ENCODE measurements around the gene TMEM258. TPM values are rescaled to one million over a fixed set of nuclear protein-coding genes. Genes with fewer than 3 reads are reported as not detected.

Gene TMEM258
- total RNA-seq, 4 donors from 2014 or later = 8.2 to 34.7 (median 23.7) TPM

DNA sequence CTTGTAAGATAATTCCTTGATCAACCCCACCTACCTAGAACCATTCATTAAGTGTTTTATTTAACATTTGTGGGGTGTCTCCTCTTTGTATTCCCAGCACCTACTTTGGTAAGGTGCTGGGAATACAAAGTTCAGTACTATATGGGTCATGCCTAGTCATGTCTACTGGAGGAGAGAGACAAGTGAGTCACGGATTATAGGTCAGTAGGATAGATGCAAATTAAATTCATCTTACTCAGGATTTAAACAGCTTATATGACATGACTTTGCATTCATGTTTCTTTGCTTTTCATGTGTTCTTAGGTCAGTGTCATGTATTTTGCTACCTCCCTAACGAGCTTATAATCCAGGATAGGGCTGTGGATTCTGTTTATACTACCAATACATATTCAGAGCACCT lies 27.8 kb upstream of the TMEM258 start:
- Histone ChIP-seq H3K27ac (no peak overlapping the region), H3K27me3 (peaks cover 28% of the 10 kb centered on the region), H3K36me3 (no peaks in the 10 kb centered on the region), H3K4me1 (peaks cover 0 to 22% (median 17%) of the 10 kb centered on the region in 4 donors), H3K4me3 (no peak overlapping the region), H3K9me3 (no peaks in the 10 kb centered on the region)
- TF ChIP-seq EP300 (IDR thresholded peaks at IDR 0.05; ENCODE audit: low read depth) = no peak
- in situ Hi-C loops (cut with MboI; ENCODE audit: low pct_ligation_motif_present in 1 of 4, low pct_unique_long_range_greater_than_20kb in 1 of 4, low sequenced_read_pairs in 3 of 4) (no loop called here), intact Hi-C loops (cut with DNase I; ENCODE audit: low total_unique reads) (no loop called here)
- no peak for DNase-seq
- 34 to 45% methylated on average over 2 of the region's 2 CpGs for WGBS, 2 donors (ENCODE audit: low coverage in 1 of 2)

DNA sequence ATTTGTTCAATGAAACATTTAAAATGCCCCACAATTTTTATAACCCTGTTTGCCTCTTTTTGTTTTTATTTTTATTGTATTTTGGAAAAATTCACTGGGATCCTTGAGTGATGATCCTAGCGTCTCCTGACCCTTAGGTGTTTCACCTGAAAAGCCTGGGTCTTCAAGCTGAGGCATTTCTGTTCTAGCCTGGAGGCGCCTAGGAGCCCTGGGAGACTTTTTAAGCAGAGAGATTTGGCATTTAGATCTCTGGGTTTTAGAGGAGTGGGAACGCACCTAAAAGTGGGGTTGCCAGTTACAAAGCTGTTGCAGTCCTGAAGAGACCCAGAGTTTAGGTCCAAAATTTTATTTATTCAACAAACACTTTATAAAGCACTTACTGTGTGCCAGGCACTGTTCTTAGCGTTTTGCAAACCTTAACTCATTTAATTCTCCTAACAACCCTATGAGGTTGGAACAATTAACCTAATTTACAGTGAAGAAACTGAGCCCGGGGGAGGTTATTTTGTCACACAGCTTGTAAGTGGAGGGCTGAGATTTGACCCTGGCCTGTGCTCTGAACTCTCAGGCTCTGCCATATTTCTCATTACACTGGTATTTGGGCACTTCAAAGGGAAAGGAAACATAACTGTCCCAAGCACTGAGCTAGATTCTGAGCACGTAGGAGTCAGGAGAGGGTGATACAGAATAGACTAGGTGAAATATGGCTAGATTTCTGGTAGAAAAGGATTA lies 25.2 kb upstream of the TMEM258 start:
- H3K36me3 ChIP-seq = no peaks in the 10 kb centered on the region
- H3K4me1 ChIP-seq = peaks cover 0 to 34% (median 22%) of the 10 kb centered on the region in 4 donors
- H3K4me3 ChIP-seq = peak overlapping the region in 1 of 4 donors; percentile 58
- intact Hi-C loops (cut with DNase I; ENCODE audit: low total_unique reads) (no loop called here), in situ Hi-C loops (cut with MboI; ENCODE audit: low pct_ligation_motif_present in 1 of 4, low pct_unique_long_range_greater_than_20kb in 1 of 4, low sequenced_read_pairs in 3 of 4) (no loop called here)
- TF ChIP-seq POLR2AphosphoS5 (IDR thresholded peaks at IDR 0.05) (no peak), POLR2A (IDR thresholded peaks at IDR 0.05) (no peak)
- WGBS, 2 donors (ENCODE audit: low coverage in 1 of 2) = 59 to 66% methylated on average over 5 to 6 of the region's 6 CpGs
- peaks cover 28% of the 10 kb centered on the region for H3K27me3 ChIP-seq
- H3K9me3 ChIP-seq = no peaks in the 10 kb centered on the region
- no peak for DNase-seq
- peak overlapping the region; percentile 86 to 96 (median 89) for H3K27ac ChIP-seq

DNA sequence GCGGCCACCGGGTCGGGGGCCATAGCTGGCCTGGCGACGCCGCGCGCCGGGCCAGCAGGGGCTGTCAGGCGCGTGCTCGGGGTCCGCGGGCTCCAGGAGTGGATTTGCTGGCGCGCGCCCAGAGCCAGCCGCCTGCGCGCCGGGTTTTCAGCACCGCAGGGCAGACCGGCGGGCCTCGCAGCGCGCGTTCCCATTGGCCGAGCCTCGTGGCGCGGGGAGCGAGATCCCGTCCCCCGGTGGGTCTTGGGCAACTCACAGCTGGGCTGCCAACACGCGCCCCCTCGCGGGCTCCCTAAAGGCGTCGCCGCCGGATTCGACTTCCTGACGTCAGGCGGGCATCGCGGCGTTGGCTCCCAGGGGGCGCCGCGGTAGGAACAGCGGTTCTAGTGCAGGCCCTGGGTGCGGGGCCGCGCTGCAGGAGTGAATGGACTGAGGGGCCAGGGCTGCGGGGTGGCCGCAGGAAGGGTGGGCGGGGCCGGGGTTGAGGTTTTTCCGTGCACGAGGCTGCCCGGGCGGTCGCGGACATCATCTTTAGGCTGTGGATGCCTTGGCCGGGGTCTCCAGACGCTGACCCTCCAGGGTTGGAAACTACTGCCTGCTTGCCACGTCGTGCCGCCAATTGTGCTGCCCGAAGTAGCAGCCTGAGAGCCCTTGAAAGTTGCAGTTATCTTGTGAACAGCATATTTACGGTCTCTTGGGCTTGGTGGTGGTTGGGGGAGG lies 24.5 kb upstream of the TMEM258 start, which contains the start of gene FADS1:
TSS of gene FADS1 (minus strand) at position 268 of the 720 bp plus-strand sequence. CDS start at position 194, 74 bp downstream.
- peak within 1 kb of the TSS; percentile 86 to 96 (median 89) for H3K27ac ChIP-seq
- DNase-seq = peak; percentile 83
- 3% methylated on average over 50 of the region's 73 CpGs; no CpG with 5 or more reads in 1 of the 2 donors for WGBS, 2 donors (ENCODE audit: low coverage in 1 of 2)
- in situ Hi-C loops (cut with MboI; ENCODE audit: low pct_ligation_motif_present in 1 of 4, low pct_unique_long_range_greater_than_20kb in 1 of 4, low sequenced_read_pairs in 3 of 4) (no loop called here), intact Hi-C loops (cut with DNase I; ENCODE audit: low total_unique reads) (no loop called here)
- peaks cover 28% of the 10 kb centered on the region for H3K27me3 ChIP-seq
- no peaks in the 10 kb centered on the region for H3K9me3 ChIP-seq
- H3K36me3 ChIP-seq = peaks cover 0 to 5% (median 0%) of the 10 kb centered on the region in 4 donors
- peaks cover 0 to 34% (median 22%) of the 10 kb centered on the region in 4 donors for H3K4me1 ChIP-seq
- TF ChIP-seq POLR2A (IDR thresholded peaks at IDR 0.05) (peak; percentile 14), EP300 (IDR thresholded peaks at IDR 0.05; ENCODE audit: low read depth) (no peak), POLR2AphosphoS5 (IDR thresholded peaks at IDR 0.05) (peak in 2 of 3 donors; percentile 23 to 54)
- TF ChIP-seq, protein P1, sequence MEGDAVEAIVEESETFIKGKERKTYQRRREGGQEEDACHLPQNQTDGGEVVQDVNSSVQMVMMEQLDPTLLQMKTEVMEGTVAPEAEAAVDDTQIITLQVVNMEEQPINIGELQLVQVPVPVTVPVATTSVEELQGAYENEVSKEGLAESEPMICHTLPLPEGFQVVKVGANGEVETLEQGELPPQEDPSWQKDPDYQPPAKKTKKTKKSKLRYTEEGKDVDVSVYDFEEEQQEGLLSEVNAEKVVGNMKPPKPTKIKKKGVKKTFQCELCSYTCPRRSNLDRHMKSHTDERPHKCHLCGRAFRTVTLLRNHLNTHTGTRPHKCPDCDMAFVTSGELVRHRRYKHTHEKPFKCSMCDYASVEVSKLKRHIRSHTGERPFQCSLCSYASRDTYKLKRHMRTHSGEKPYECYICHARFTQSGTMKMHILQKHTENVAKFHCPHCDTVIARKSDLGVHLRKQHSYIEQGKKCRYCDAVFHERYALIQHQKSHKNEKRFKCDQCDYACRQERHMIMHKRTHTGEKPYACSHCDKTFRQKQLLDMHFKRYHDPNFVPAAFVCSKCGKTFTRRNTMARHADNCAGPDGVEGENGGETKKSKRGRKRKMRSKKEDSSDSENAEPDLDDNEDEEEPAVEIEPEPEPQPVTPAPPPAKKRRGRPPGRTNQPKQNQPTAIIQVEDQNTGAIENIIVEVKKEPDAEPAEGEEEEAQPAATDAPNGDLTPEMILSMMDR (IDR thresholded peaks at IDR 0.05) = peak; percentile 31 to 47 (median 40)
- peak within 1 kb of the TSS; percentile 39 to 58 (median 50) for H3K4me3 ChIP-seq

DNA sequence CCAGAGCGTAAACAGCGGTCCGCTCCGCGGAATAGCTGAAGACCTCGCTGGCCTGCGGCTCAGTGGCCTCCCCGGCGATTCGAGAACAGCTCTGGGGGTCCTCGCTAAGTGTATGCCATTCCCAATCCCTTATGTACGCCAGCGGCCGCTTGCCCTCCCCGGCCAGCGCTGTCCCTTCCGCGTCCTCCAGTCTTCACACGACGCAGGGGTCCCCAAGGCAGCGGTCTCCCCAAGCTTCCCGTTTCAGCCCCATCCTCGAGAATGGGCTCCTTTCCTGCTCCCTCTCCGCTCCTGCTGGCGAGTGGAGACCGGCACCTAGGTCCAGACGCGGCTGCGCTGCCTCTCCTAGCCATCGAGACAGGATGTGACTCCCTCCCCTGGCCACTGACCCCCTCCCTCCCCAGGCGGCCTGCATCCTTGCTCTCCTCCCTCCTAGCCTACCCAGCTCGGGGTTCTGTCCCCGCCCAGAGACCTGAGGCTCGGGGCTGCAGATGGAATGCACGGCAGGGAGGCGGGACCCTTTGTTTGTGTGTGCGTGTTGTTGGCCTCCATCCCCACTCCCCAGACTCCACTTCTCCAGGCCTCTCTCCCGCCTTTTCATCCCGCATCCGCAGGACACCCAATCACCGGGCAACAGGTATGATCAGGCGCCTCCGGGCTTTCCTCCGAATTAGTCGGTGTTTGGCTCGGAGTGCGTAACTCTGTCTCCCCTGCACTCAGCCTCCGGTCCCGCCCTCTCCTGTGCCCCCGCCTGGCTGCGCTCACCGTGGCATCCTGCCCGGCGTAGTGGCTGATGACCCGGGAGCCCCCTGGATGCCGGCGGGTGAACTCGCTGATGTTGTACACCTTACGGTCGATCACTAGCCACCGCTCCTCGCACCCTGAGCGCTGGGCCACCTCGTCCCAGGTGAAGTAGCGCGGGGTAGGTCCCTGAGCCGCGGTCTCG lies 23.7 kb upstream of the TMEM258 start:
- Histone ChIP-seq H3K27me3 (peaks cover 28% of the 10 kb centered on the region), H3K27ac (peak overlapping the region; percentile 86 to 96 (median 89)), H3K4me3 (peak overlapping the region; percentile 39 to 58 (median 50)), H3K4me1 (peaks cover 0 to 34% (median 22%) of the 10 kb centered on the region in 4 donors), H3K36me3 (peaks cover 0 to 6% (median 0%) of the 10 kb centered on the region in 4 donors), H3K9me3 (no peaks in the 10 kb centered on the region)
- intact Hi-C loops (cut with DNase I; ENCODE audit: low total_unique reads) = no loop called here
- WGBS, 2 donors (ENCODE audit: low coverage in 1 of 2) = 1% methylated on average over 60 of the region's 69 CpGs; no CpG with 5 or more reads in 1 of the 2 donors
- no peak for TF ChIP-seq POLR2A (IDR thresholded peaks at IDR 0.05)
- TF ChIP-seq, protein P1 (IDR thresholded peaks at IDR 0.05) = peak in 1 of 5 experiments; percentile 8
- TF ChIP-seq POLR2AphosphoS5 (IDR thresholded peaks at IDR 0.05) = peak in 1 of 3 donors; percentile 24
- TF ChIP-seq EP300 (IDR thresholded peaks at IDR 0.05; ENCODE audit: low read depth) = no peak
- in situ Hi-C loops (cut with MboI; ENCODE audit: low pct_ligation_motif_present in 1 of 4, low pct_unique_long_range_greater_than_20kb in 1 of 4, low sequenced_read_pairs in 3 of 4) = no loop called here
- peak; percentile 52 for DNase-seq

Data from transverse colon (tissue), 4 donors.